NAMALWA (cell line): Measurements from ENCODE around the gene OR6C6.
"Not testable (repeated sequence)": the region's sequence is repeated elsewhere in the genome, so short reads cannot be mapped to it uniquely, and the experiment has no call there.

Experiments used
- DNase-seq: peaks from one replicate; pipeline ENCODE4 v3.0.0-alpha.2; 2015; ENCODE audit warnings: low spot score

OR6C6 gene

DNA sequence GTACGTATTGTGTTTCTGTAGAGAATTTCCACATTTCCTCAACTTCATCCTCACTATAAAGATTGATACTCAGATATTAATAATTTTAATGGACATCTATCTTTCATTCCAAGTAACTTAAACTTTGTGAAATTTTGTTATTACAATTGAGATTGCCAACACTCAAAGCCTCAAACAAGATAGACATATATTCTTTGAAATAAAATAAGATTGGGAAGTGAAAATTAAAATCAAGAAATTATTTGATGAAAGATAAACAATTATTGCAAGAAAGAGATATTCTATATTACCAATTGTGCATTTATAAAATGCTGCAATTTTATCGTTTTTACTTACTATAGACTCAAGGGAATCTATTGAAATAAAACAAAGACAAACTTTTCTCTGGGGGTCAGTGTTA is at the start of gene OR6C6:
Gene OR6C6, minus strand, starts transcription at position 101 of the 400 bp plus-strand sequence. CDS start 1,337 bp downstream, outside the sequence.
- no peak for DNase-seq

DNA sequence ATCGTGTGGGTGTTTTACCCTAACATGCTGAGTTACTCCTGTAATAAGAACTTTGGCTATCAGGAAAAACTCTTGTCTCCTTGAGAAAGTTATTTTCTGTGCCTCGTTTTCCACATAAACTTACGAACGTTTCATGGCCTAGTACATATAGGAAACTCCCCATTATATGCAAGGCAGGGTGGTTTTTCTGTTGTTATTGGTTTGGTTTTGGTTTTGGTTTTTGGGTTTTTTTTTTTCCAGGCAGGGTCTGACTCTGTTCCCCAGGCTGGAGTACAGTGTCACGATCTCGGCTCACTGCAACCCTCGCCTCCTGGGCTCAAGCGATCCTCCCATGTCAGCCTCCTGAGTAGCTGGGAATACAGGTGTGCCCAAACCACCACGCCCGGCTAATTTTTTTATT is 39.6 kb upstream of the OR6C6 start:
- no peak for DNase-seq

DNA sequence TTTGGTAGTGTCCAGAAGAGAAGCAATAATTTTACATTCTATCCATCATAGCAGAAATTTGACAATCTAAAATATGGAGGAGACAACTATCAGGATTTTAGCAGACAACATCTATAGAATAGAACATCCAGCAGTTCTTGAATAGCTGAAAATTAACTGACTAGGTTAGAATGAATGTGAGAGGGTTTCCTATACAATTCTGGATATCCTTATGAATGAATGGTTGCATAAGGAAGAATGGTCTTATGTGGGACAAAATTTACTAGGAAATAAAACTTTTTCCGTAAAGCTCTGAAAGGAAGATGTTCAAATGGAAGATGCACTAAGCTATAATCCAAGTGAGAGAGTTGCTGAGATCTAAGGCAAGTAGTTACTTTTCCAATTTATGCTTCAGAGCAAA is 34.1 kb upstream of the OR6C6 start, which contains the start of gene OR6C3:
Gene OR6C3, plus strand, starts transcription at position 301 of the 400 bp plus-strand sequence. CDS start 955 bp downstream, outside the sequence.
- no peak for DNase-seq

DNA sequence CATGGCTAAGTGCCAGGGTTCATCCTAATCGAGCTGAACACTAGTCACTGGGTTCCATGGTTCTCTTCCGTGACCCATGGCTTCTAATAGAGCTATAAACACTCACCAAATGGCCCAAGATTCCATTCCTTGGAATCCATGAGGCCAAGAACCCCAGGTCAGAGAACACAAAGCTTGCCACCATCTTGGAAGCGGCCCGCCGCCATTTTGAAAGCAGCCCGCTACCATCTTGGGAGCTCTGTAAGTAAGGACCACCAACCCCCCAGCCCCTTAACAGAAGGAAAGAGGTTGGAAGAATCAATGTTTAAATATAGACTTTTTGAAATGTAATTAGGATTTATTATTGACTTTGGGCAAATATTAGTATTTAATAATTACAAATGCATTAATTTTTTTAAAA is 29.4 kb upstream of the OR6C6 start:
- not testable (repeated sequence) for DNase-seq

DNA sequence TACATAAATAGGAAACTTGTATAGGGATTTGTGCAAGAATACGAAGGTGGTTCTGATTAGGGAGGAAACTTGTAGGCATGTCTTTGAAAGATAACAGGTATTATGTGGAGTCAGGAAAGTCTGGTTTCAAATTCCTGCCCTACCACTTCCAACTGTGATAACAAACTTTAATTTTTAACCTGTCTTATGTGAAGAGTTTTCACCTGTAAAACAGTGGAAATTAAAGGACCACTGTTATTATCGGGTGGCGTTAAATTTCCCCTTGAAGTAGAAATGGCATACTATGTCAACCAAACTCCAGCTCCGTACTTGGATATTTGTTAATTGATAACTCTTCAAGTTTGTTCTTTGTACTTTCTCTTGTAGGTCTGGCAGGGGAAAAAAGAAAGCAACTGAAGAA is 23.8 kb upstream of the OR6C6 start:
- DNase-seq = no peak

DNA sequence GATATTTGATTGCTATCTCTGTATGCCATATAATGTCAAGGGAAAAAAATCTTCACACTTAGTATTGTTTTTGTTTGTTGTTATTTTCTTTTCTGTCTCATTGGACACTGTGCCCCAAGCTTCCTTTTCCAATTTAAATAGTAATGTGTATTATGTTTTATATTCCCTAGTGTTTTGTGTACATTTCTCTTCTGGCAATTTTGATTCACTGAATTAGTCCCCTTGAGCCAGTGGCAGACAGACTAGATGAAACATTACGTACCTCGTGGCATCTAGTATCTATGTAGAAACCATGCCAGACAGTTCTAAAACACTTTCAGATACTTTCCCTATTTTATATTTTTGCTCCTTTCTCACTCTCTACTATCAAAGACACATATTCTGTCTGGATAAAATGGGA is 17.7 kb upstream of the OR6C6 start, which contains the start of gene OR6C1:
Gene OR6C1, plus strand, starts transcription at position 301 of the 400 bp plus-strand sequence. CDS start 6,257 bp downstream, outside the sequence.
- no peak for DNase-seq

DNA sequence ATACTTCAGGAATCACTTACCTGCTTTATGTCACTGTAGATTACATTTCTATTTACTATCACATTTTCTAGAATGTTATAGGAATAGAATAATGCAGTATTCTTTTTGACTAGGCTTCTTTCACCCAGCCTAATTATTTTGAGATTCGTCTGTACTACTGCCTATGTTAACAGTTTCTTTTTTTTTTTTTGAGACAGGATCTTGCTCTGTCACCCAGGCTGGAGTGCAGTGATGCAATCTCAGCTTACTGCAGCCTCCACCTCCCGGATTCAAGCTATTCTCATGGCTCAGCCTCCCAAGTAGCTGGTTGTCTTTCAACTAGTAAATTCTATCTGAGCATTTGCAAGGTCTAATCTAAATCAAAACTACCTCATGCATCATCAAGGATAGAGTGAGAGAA is 6.4 kb downstream of the OR6C6 start:
- no peak for DNase-seq

DNA sequence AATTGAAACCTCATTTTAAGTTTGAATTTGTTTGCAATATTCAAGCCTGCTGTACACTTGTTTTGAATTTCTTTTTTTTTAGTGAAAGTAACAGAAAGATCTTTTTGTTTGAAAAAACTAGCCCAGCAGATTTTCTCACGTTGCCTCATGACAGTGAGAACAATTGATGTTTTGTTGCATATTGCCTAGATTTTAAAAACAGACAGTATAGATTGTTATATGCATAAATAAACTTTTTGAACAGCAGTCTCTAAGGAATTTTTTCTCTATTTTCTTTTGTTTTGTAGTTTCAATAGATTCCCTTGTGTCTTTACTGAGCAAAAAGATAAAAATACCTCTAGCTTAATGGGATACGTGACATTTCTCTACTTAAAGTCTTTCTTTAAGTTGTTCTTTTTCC is 15.4 kb downstream of the OR6C6 start:
- DNase-seq = no peak

DNA sequence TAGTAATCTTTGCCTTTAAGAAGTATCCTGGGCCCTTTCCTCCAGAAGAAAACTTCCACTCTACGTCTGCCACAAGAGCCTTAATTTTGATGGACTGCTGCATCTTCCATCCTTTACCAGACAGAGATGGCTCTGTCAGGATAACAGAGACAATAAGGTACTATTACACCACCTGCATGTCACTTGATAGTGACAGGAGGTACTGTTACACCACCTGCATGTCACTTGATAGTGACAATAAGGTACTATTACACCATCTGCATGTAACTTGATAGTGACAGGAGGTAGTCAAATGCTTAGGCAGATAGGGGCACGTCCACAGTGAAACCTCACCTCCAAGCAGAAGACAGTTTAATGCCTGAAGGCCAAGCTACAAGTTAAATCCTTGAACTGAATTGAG is 38.1 kb downstream of the OR6C6 start:
- no peak for DNase-seq

DNA sequence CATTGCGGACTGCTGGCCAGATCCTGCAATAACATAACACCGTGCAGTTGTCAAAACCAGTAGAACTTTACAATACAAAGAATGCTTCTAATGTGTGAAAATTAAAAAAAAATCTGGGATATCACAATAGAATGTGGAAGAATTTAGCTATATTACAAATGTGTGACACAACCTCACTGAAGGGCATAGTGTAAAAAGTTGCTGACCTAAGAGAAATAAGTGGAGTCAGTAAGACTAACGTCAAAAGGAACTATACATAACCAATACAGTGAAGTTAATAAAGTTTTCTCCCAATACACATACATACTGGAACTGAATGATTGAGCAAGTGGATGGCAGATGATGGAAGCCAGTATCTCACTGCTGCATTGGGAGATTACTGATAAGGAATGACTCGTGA is 39.5 kb downstream of the OR6C6 start:
- no peak for DNase-seq

DNA sequence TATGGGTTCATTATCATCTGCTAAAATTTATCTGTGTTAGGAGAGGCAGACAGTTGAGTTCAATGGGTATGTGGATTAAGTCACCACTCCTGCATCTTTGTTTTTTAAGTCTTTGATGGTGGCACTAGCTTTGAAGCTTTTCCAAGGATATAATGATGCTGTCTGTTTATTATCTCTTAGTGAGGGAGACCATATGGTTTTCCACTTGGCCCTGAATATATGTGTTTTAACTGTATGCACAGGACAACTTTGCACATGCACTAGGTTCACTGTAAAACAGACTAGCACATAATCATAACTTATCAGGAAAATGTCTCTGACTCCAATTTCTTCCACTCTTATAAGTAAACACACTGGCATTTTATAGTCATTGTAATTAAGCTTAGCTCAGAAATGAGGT is 43.1 kb downstream of the OR6C6 start:
- DNase-seq = no peak

DNA sequence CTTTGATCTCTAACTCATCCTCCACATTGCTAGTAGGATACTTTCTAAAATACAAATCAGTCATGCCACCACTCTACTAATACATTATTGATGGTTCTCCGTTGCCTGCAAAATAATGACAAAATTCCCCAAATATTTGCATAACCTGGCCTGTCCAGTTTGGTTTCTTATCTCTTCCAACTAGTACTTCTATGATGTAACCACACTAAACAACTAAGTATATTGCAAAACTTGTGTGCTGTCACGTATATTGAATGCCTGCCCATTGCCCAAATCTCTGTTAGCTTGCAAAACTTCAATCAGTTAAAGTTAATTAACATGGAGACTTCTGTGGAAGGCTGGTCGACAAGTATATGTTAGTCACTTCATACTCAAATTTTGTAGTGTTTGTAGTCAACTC is 45.4 kb downstream of the OR6C6 start:
- no peak for DNase-seq

DNA sequence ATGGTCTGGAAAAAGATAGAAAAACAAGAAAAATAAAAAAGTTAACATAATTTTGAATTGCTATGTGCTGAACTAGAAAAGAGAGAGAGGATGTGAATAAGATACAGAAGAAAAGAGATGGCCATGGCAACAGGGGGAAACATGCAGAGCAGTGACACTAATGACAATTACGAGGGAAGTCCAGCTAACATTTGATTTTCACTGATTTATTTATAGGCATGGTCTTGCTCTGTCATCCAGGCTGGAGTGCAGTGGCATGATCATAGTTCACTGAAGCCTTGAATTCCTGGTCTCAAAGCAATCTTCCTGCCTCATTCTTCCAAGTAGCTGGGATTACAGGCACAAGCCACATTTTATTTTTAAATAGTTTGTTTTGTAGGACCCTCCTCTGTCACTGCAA is 50.2 kb downstream of the OR6C6 start:
- DNase-seq = no peak

DNA sequence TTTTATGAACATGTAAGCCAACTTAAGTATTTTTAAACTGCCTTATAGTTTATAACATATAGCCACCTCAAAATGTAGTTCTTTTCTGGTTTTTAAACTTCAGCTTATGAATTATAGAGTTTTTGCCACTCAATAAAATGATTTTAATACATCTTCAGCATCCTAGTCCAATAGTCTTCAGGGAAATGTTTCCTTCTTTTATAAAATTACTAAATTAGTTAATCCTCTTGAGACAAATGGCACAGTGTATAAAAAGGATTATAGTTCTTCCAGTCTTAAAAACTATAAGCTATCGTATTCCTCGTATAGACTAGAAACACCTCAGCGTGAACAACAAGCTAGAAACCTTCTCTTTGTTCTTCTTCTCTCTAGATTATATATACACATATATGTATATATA is 52.1 kb downstream of the OR6C6 start, which contains the start of gene OR6C74:
Gene OR6C74, plus strand, starts transcription at position 301 of the 400 bp plus-strand sequence. CDS start 2,679 bp downstream, outside the sequence.
- no peak for DNase-seq
